Measurements from ENCODE around the gene SLC9A8.

Gene SLC9A8

GRCh38 chr20:49918446-49918845, 105.8 kb downstream of the SLC9A8 start:
- no peak for DNase-seq (ENCODE audit: low spot score)

GRCh38 chr20:49919009-49919408, 106.4 kb downstream of the SLC9A8 start:
- no peak for DNase-seq (ENCODE audit: low spot score)

GRCh38 chr20:49919461-49919860, 106.8 kb downstream of the SLC9A8 start:
- no peak for DNase-seq (ENCODE audit: low spot score)

- DNase-seq (ENCODE audit: low spot score) = no peak
These were observed 111.6 kb downstream of the SLC9A8 start for GRCh38 chr20:49924247-49924646.

GRCh38 chr20:49925901-49926454, 113.3 kb downstream of the SLC9A8 start:
- no peak for DNase-seq (ENCODE audit: low spot score)

- DNase-seq (ENCODE audit: low spot score) = peak; percentile 79
These were observed 115.9 kb downstream of the SLC9A8 start for GRCh38 chr20:49928411-49929141.

- no peak for DNase-seq (ENCODE audit: low spot score)
These were observed 116.5 kb downstream of the SLC9A8 start for GRCh38 chr20:49929142-49929494.

GRCh38 chr20:49935746-49936152, 123.1 kb downstream of the SLC9A8 start:
- DNase-seq (ENCODE audit: low spot score) = no peak

- DNase-seq (ENCODE audit: low spot score) = peak; percentile 93
These were observed 123.8 kb downstream of the SLC9A8 start, which contains the start of gene RNF114 for GRCh38 chr20:49936153-49937026. TSS of gene RNF114 (plus strand) at chr20:49936397. CDS start at chr20:49936413, 16 bp downstream.

- DNase-seq (ENCODE audit: low spot score) = no peak
These were observed 124.7 kb downstream of the SLC9A8 start for GRCh38 chr20:49937027-49937929.

- no peak for DNase-seq (ENCODE audit: low spot score)
These were observed 125.8 kb downstream of the SLC9A8 start for GRCh38 chr20:49938173-49939163.

- no peak for DNase-seq (ENCODE audit: low spot score)
These were observed 128.8 kb downstream of the SLC9A8 start for GRCh38 chr20:49941456-49941855.

Measured in LoVo (cell line).